ENCODE data around the gene C2orf76. TPM values are rescaled to one million over a fixed set of nuclear protein-coding genes. Genes with fewer than 3 reads are reported as not detected.

C2orf76 gene
- total RNA-seq, 1 donor: 8.6 TPM

DNA sequence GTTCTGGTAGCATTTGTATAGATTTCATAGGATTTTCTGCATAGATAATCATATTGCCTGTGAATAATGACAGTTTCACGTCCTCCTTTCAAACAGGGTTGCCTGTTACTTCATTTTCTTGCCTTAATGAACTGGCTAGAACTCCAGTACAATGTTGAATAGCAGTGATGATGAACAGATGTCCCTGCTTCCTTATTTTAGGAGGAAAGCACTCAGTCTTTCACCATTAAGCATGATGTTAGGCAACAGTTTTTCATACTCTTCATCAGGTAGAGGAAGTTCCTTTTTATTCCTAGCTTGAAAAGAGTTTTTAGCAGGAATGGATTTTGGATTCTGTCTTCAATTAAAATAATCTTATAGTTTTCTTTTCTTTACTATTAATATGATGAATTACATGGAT lies 39.7 kb downstream of the C2orf76 start:
- DNase-seq (ENCODE audit: low read depth): no peak
- no peak overlapping the region for H3K4me3 ChIP-seq (ENCODE audit: low read depth, low read length)
- TF ChIP-seq, protein P1, sequence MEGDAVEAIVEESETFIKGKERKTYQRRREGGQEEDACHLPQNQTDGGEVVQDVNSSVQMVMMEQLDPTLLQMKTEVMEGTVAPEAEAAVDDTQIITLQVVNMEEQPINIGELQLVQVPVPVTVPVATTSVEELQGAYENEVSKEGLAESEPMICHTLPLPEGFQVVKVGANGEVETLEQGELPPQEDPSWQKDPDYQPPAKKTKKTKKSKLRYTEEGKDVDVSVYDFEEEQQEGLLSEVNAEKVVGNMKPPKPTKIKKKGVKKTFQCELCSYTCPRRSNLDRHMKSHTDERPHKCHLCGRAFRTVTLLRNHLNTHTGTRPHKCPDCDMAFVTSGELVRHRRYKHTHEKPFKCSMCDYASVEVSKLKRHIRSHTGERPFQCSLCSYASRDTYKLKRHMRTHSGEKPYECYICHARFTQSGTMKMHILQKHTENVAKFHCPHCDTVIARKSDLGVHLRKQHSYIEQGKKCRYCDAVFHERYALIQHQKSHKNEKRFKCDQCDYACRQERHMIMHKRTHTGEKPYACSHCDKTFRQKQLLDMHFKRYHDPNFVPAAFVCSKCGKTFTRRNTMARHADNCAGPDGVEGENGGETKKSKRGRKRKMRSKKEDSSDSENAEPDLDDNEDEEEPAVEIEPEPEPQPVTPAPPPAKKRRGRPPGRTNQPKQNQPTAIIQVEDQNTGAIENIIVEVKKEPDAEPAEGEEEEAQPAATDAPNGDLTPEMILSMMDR (IDR thresholded peaks at IDR 0.05; ENCODE audit: insufficient read depth, low read depth, low read length): no peak

DNA sequence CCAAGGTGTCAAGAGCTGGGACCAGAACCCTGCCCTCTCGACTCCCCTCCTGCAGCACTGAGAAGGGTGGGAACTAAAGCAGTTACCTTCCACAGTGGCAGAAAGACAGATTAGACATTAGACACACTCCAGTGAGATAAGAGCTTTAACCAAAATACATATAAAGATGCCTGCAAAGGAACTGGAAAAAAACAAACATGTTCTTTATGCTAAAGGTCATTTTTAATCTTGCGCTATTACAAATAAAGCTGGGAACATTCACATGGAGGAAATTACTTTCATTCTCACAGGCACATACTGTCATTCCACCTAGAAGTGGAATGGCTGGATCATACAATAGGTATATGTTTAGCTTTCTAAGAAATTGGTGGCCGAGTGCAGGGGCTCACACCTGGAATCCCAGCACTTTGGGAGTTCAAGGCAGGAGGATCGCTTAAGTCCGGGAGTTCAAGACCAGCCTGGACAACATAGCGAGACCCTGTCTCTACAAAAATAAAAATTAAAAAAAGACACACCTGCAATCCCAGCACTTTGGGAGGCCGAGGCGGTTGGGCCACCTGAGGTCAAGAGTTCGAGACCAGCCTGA lies 41.9 kb downstream of the C2orf76 start:
- no peak overlapping the region for H3K4me3 ChIP-seq (ENCODE audit: low read depth, low read length)
- DNase-seq (ENCODE audit: low read depth): no peak
- TF ChIP-seq, protein P1 (IDR thresholded peaks at IDR 0.05; ENCODE audit: insufficient read depth, low read depth, low read length): no peak

DNA sequence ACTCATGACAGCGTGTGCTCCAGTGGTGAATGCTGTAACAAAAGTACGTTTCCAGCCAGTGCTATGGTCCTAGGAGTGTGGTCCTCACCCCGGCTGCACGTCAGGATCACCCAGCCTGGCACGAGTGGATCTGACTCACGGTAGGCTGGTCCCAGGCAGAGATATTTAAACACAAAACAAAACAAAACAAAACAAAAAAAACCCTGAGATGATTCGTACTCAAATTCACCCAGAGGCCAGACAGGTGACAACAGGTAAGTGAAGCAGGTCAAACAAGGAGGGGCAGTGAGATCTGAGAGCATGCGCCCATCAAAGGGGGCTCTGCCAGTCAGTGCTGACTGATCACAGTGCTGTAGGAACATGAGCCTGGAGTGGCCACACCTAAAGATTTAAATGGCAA lies 43.2 kb downstream of the C2orf76 start:
- no peak for DNase-seq (ENCODE audit: low read depth)
- H3K4me3 ChIP-seq (ENCODE audit: low read depth, low read length): no peak overlapping the region
- TF ChIP-seq, protein P1 (IDR thresholded peaks at IDR 0.05; ENCODE audit: insufficient read depth, low read depth, low read length): no peak

DNA sequence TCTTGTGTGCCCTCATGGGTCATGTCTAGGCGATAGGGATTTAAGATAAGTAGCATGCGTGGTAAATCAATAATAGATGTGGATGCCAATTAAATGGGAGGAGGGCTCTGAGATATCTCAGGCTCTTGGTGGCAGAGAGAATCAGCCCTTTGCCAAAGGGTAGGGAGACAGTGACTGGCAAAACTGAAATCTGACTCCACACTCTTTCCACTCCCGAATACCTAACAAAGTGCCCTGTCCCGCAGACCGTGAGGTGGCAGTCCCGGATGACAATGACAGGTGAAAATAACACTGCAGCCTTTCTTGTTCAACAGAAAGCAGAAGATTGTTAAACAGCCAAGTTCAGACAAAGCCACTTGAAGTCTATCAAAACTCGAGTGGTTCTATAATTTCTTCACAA lies 47.0 kb downstream of the C2orf76 start:
- no peak overlapping the region for H3K4me3 ChIP-seq (ENCODE audit: low read depth, low read length)
- TF ChIP-seq, protein P1 (IDR thresholded peaks at IDR 0.05; ENCODE audit: insufficient read depth, low read depth, low read length): no peak
- DNase-seq (ENCODE audit: low read depth): no peak

DNA sequence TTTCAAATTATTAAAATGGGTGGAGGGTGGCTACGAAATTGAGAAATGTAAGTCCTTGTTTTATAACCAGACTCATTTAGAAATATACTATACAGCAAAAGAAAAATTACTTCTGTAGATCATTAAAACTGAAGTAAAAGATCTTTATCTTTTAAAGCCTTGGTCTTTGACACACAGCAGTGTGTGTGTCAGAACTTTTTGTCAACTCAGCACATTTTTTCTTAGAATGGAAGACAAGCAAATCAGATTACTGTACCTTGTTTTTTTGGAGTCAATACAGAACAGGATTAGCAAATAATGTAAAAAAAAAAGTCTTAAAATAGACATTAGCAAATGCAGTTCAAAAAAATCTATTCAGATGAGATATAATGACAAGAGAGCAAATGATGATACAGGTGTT lies 49.1 kb downstream of the C2orf76 start:
- no peak for DNase-seq (ENCODE audit: low read depth)
- no peak overlapping the region for H3K4me3 ChIP-seq (ENCODE audit: low read depth, low read length)
- TF ChIP-seq, protein P1 (IDR thresholded peaks at IDR 0.05; ENCODE audit: insufficient read depth, low read depth, low read length): no peak

DNA sequence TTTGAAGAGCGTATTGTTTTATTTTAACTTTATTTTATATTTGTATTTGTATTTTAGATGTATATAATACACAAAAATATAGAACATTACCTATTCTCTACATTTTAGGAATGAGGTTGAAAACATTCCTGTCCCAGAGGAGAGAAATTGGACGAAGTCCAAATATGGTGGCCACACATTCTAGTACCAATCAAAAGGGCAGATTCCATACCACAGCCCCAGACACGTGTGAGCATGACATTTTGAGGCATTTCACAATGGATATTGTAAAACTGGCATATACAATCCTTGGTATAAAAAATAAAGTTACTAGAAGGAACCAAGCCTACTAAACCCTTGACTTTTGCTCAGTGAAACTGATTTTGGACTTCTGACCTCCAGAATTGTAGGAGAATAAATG lies 50.6 kb downstream of the C2orf76 start:
- no peak for DNase-seq (ENCODE audit: low read depth)
- TF ChIP-seq, protein P1 (IDR thresholded peaks at IDR 0.05; ENCODE audit: insufficient read depth, low read depth, low read length): no peak
- H3K4me3 ChIP-seq (ENCODE audit: low read depth, low read length): no peak overlapping the region
